ENCODE results near the gene CNOT3.

The CNOT3 gene

DNA sequence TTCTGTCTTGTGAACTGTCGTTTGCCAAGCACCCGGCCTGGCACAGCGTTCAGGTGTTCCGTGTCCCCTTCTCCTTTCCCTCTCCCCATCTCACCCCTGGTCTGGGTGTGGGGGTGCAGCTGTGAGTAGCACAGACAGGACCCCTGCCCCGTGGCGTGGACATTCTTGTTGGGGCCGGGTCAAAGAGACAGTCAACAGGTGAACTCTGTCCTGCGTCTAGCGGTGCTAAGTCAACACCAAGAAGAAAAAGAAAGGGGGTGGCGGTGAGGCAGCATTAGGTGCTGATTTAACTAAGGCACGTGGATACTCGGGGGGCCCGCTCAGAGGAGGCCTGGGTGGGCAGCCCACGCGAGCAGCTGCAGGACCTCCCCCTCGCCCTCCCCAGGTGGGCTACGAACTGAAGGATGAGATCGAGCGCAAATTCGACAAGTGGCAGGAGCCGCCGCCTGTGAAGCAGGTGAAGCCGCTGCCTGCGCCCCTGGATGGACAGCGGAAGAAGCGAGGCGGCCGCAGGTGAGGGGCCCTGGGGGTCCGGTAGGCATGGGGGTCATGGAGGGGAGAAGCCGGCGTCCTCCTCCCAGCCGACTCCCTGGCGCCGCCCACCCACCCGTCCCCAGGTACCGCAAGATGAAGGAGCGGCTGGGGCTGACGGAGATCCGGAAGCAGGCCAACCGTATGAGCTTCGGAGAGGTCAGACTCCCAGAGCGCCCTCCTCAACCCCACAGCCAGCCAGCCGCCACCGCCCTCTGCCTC lies 9.7 kb upstream of the CNOT3 start:
- TF ChIP-seq, protein P1, sequence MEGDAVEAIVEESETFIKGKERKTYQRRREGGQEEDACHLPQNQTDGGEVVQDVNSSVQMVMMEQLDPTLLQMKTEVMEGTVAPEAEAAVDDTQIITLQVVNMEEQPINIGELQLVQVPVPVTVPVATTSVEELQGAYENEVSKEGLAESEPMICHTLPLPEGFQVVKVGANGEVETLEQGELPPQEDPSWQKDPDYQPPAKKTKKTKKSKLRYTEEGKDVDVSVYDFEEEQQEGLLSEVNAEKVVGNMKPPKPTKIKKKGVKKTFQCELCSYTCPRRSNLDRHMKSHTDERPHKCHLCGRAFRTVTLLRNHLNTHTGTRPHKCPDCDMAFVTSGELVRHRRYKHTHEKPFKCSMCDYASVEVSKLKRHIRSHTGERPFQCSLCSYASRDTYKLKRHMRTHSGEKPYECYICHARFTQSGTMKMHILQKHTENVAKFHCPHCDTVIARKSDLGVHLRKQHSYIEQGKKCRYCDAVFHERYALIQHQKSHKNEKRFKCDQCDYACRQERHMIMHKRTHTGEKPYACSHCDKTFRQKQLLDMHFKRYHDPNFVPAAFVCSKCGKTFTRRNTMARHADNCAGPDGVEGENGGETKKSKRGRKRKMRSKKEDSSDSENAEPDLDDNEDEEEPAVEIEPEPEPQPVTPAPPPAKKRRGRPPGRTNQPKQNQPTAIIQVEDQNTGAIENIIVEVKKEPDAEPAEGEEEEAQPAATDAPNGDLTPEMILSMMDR (IDR thresholded peaks at IDR 0.05; ENCODE audit: control extremely low read depth, extremely low read depth, low read depth, missing control alignments), result no peak
- ChIA-PET POLR2A (no interaction called here), CTCF (interaction anchor here (1.0 kb wide), 1 partner anchor 9 kb away, joined by 3 read pairs; the partner anchor contains the start of gene CNOT3)
- DNase-seq (ENCODE audit: extremely low spot score), result no peak

GRCh38 chr19:54128441-54128725 lies 9.2 kb upstream of the CNOT3 start:
- no peak for DNase-seq (ENCODE audit: extremely low spot score)
- TF ChIP-seq, protein P1 (IDR thresholded peaks at IDR 0.05; ENCODE audit: control extremely low read depth, extremely low read depth, low read depth, missing control alignments), result no peak
- CTCF ChIA-PET, result interaction anchor here (1.0 kb wide), 1 partner anchor 9 kb away, joined by 3 read pairs; the partner anchor contains the start of gene CNOT3
- POLR2A ChIA-PET, result no interaction called here

DNA sequence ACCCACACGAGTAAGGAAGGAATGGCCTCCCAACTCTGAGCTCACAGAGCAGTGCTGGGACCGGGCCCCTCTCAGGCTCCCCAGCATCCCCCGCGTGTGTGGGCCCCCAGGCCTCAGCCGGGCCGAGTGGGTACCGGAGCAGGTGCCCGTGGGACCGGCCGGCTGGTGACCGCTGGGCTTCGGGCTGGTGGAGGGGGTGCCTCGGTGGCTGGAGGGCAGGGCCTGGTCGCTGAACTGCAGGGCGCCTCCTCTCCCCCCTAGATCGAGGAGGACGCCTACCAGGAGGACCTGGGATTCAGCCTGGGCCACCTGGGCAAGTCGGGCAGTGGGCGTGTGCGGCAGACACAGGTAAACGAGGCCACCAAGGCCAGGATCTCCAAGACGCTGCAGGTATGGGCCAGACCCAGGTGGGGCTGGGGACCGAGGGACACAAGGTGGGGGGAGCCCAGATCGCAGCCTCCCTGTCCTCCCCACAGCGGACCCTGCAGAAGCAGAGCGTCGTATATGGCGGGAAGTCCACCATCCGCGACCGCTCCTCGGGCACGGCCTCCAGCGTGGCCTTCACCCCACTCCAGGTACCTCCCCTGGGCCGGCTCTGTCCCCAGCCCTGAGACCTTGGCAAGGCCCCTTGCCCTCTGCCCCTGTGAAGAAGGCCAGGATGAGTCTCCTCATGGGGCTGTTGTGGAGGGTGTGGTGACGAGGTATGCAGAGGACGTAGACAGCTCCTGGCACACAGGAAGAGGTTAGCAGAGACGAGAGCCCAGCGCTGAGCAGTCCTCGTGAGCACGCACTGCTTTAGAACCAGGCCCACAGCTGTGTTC lies 8.6 kb upstream of the CNOT3 start:
- ChIA-PET CTCF (interaction anchor here (1.0 kb wide), 1 partner anchor 8 kb away, joined by 3 read pairs; the partner anchor contains the start of gene CNOT3), POLR2A (no interaction called here)
- TF ChIP-seq, protein P1 (IDR thresholded peaks at IDR 0.05; ENCODE audit: control extremely low read depth, extremely low read depth, low read depth, missing control alignments), result no peak
- no peak for DNase-seq (ENCODE audit: extremely low spot score)

DNA sequence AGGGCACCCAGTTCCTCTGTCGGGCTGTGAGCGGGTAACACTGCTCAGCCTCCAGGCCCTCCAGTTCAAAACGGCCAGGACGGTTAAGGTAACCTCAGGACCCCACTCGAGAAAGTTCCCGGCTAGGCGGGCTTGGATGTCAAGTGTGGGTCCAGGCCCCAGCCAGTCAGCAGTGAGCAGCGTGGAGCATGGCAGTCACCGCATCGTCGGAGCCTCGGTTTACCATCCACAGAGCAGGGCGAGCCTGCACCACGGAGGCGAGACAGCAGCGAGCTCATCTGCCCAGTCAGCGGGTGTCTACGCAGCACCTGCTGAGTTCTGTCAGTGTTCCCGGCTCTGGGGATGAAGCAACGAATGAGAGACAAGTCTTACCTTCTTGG lies 8.0 kb upstream of the CNOT3 start:
- CTCF ChIA-PET, result no interaction called here
- TF ChIP-seq, protein P1 (IDR thresholded peaks at IDR 0.05; ENCODE audit: control extremely low read depth, extremely low read depth, low read depth, missing control alignments), result no peak
- no peak for DNase-seq (ENCODE audit: extremely low spot score)
- POLR2A ChIA-PET, result no interaction called here

- POLR2A ChIA-PET, result no interaction called here
Measured at GRCh38 chr19:54133312-54133956, 4.1 kb upstream of the CNOT3 start.

More at GRCh38 chr19:54133312-54133956, 4.1 kb upstream of the CNOT3 start:
- TF ChIP-seq, protein P1 (IDR thresholded peaks at IDR 0.05; ENCODE audit: control extremely low read depth, extremely low read depth, low read depth, missing control alignments), result no peak
- CTCF ChIA-PET, result no interaction called here
- DNase-seq (ENCODE audit: extremely low spot score), result no peak
